ENCODE measurements around the gene ZMYND19.

GRCh38 chr9:137613738-137614523, 23.6 kb upstream of the ZMYND19 start:
- no peak for TF ChIP-seq CTCF (IDR thresholded peaks at IDR 0.05 in 4 of 5, conservative IDR thresholded peaks at IDR 0.05 in 1 of 5)
- TF ChIP-seq POLR2A (IDR thresholded peaks at IDR 0.05), result no peak
